Upper lobe of left lung (tissue), 4 donors: ENCODE results near the gene DAPK2.

ENCODE experiments used
- EP300 ChIP-seq, 4 donors: sonication (generic); formaldehyde crosslinking; IDR thresholded peaks; one replicate each; pipeline ENCODE4 v1.5.1; 2017; ENCODE audit warnings: antibody characterized with exemption in 4 of 4, control low read depth in 2 of 4
- POLR2A ChIP-seq, 4 donors: fragments of 450-650 bp; IDR thresholded peaks; one replicate each; pipeline ENCODE4 v1.5.1; 2016 to 2017; ENCODE audit warnings: antibody characterized with exemption in 4 of 4, mild to moderate bottlenecking in 2 of 4
- POLR2AphosphoS5 ChIP-seq, 2 donors: sonication (generic); formaldehyde crosslinking; IDR thresholded peaks; one replicate each; pipeline ENCODE4 v1.5.1; 2017; ENCODE audit warnings: antibody characterized with exemption in 2 of 2
- TF ChIP-seq, protein P1 (sequence below), 6 experiments: fragments of 450-650 bp in 4 of 6; fragments of 200-600 bp in 2 of 6; sonication (generic) in 2 of 6; IDR thresholded peaks; one replicate each; pipeline ENCODE4 v1.5.1; 2016 to 2019; ENCODE audit warnings: antibody characterized with exemption in 6 of 6

DNA sequence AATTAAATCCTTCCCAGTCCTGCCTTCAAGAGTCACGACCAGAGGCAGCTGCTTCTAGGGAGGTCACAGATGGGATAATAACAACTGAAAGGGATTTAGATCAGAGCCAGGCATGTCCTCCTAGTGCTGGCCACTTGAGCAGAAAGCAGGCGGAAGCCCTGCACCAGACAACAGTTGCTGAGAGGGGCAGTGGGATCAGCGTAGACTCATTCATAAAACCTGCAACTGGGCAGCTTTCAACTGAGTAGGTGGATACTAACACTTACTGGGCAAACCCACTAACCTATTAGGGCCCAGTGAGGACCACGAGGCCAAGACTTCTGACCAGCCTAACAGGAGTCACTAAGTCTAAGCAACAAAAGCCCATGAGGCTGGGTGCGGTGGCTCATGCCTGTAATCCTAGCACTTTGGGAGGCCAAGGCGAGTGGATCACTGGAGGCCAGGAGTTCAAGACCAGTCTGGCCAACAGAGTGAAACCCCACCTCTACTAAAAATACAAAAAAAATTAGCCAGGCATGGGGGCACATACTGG is 67.0 kb downstream of the DAPK2 start:
- TF ChIP-seq, protein P1, sequence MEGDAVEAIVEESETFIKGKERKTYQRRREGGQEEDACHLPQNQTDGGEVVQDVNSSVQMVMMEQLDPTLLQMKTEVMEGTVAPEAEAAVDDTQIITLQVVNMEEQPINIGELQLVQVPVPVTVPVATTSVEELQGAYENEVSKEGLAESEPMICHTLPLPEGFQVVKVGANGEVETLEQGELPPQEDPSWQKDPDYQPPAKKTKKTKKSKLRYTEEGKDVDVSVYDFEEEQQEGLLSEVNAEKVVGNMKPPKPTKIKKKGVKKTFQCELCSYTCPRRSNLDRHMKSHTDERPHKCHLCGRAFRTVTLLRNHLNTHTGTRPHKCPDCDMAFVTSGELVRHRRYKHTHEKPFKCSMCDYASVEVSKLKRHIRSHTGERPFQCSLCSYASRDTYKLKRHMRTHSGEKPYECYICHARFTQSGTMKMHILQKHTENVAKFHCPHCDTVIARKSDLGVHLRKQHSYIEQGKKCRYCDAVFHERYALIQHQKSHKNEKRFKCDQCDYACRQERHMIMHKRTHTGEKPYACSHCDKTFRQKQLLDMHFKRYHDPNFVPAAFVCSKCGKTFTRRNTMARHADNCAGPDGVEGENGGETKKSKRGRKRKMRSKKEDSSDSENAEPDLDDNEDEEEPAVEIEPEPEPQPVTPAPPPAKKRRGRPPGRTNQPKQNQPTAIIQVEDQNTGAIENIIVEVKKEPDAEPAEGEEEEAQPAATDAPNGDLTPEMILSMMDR (IDR thresholded peaks at IDR 0.05) = no peak
- TF ChIP-seq POLR2AphosphoS5 (IDR thresholded peaks at IDR 0.05) = no peak
- TF ChIP-seq POLR2A (IDR thresholded peaks at IDR 0.05) = no peak
- TF ChIP-seq EP300 (IDR thresholded peaks at IDR 0.05) = no peak
